PC-3 (cell line): ENCODE results near the gene BRF1. TPM values are rescaled to one million over a fixed set of nuclear protein-coding genes. Genes with fewer than 3 reads are reported as not detected.
"Not testable (repeated sequence)": the region's sequence is repeated elsewhere in the genome, so short reads cannot be mapped to it uniquely, and the experiment has no call there.

ENCODE experiments used
- ATAC-seq: fragments of 200-7000 bp; cut with Tn5 transposase; 2 replicates; pipeline ENCODE4 v1.9.1; 2020; ENCODE audit warnings: mild to moderate bottlenecking, moderate library complexity
- BruUV-seq: library from RNA; stranded (reverse); fragments of 400-500 nt; replicated peaks from 2 replicates; lab custom pipeline; 2021; lab: Mats Ljungman, UMichigan
- CTCF ChIA-PET: fragments of 300-600 bp; sonication (Branson Sonifier 250); formaldehyde crosslinking; loops from one replicate; lab custom pipeline; 2022; ENCODE audit warnings: antibody characterized with exemption; lab: Charles Lee
- POLR2A ChIA-PET: fragments of 300-600 bp; sonication (Branson Sonifier 250); formaldehyde crosslinking; loops from one replicate; lab custom pipeline; 2022; ENCODE audit warnings: antibody characterized with exemption; ENCODE audit not compliant: unreplicated experiment; lab: Charles Lee
- DNase-seq: peaks from one replicate; pipeline ENCODE4 v3.0.0-alpha.2; 2015
- H2AFZ ChIP-seq: fragments of 300-600 bp; sonication (generic); 2 replicates; pipeline ENCODE4 v1.6.0; 2016; ENCODE audit warnings: antibody characterized with exemption, low read length
- H3F3A ChIP-seq: fragments of 300-600 bp; sonication (generic); one replicate; pipeline ENCODE4 v1.6.0; 2017; ENCODE audit warnings: antibody characterized with exemption, low read length, control low read depth, mild to moderate bottlenecking; ENCODE audit not compliant: unreplicated experiment
- H3K27ac ChIP-seq: fragments of 300-600 bp; sonication (generic); 2 replicates; pipeline ENCODE4 v1.5.1; 2016; ENCODE audit warnings: mild to moderate bottlenecking, low read length
- H3K27me3 ChIP-seq: fragments of 300-600 bp; sonication (generic); 2 replicates; pipeline ENCODE4 v1.6.1; 2016; ENCODE audit warnings: low read length, mixed read lengths
- H3K36me3 ChIP-seq: fragments of 300-600 bp; sonication (generic); 2 replicates; pipeline ENCODE4 v1.6.1; 2016; ENCODE audit warnings: low read depth, mixed run types, low read length, mixed read lengths
- H3K4me1 ChIP-seq: fragments of 300-600 bp; sonication (generic); 2 replicates; pipeline ENCODE4 v1.5.1; 2016; ENCODE audit warnings: low read length; ENCODE audit not compliant: insufficient read depth
- H3K4me2 ChIP-seq: fragments of 300-600 bp; sonication (generic); 2 replicates; pipeline ENCODE4 v1.6.0; 2016; ENCODE audit warnings: low read length
- H3K4me3 ChIP-seq: fragments of 300-600 bp; sonication (generic); 2 replicates; pipeline ENCODE4 v1.5.1; 2016; ENCODE audit warnings: mild to moderate bottlenecking, low read length, mixed read lengths
- H3K79me2 ChIP-seq: fragments of 300-600 bp; sonication (generic); 2 replicates; pipeline ENCODE4 v1.6.1; 2017; ENCODE audit warnings: low read length, mixed read lengths
- H3K9ac ChIP-seq: fragments of 300-600 bp; sonication (generic); 2 replicates; pipeline ENCODE4 v1.6.0; 2016; ENCODE audit warnings: mild to moderate bottlenecking, low read length
- H3K9me2 ChIP-seq: fragments of 300-600 bp; sonication (generic); replicated peaks from 2 replicates; pipeline ENCODE4 v1.6.1; 2016; ENCODE audit warnings: mixed run types, low read length, mixed read lengths
- H3K9me3 ChIP-seq: fragments of 300-600 bp; sonication (generic); 2 replicates; pipeline ENCODE4 v1.6.1; 2016; ENCODE audit warnings: low read length, mixed read lengths
- H4K20me1 ChIP-seq: fragments of 300-600 bp; sonication (generic); 2 replicates; pipeline ENCODE4 v1.6.1; 2016; ENCODE audit warnings: low read length, mixed read lengths
- CTCF ChIP-seq: fragments of 300-600 bp; sonication (generic); conservative IDR thresholded peaks from 2 replicates; pipeline ENCODE4 v1.5.1; 2017; ENCODE audit warnings: antibody characterized with exemption, low read depth, mild to moderate bottlenecking, low read length
- EZH2 ChIP-seq: fragments of 300-600 bp; sonication (generic); IDR thresholded peaks from one replicate; pipeline ENCODE4 v1.6.1; 2017; ENCODE audit warnings: antibody characterized with exemption, mild to moderate bottlenecking, low read length; ENCODE audit not compliant: unreplicated experiment
- EZH2phosphoT487 ChIP-seq: fragments of 300-600 bp; sonication (generic); IDR thresholded peaks from 2 replicates; pipeline ENCODE4 v1.6.1; 2018; ENCODE audit warnings: mild to moderate bottlenecking, antibody characterized with exemption, low read length, borderline replicate concordance
- intact Hi-C: fragments of 100-400 bp; cut with micrococcal nuclease; formaldehyde crosslinking; loops from 2 replicates; pipeline ENCODE4 v1.9.0; 2023
- total RNA-seq: library from RNA; depleted of rRNA; stranded (reverse); fragments of >200 nt; gene quantifications from 2 replicates; pipeline ENCODE4 v1.2.3, GENCODE V29; 2014

The BRF1 gene
- total RNA-seq, 1 experiment from 2014 or later: 55.8 TPM

GRCh38 chr14:105280525-105280924 is 20.3 kb downstream of the BRF1 start:
- intact Hi-C loops: loop anchor here (2.0 kb wide), 1 partner anchor 78 kb away; no protein-coding TSS in a partner anchor
- Histone ChIP-seq H3K27me3 (no peaks in the 10 kb centered on the region), H3K27ac (no peak overlapping the region), H3K4me1 (no peaks in the 10 kb centered on the region), H3K9me3 (no peaks in the 10 kb centered on the region), H2AFZ (no peak overlapping the region), H3K4me3 (no peak overlapping the region), H3K9ac (no peak overlapping the region), H3K9me2 (no peaks in the 10 kb centered on the region), H3K79me2 (peaks cover 47% of the 10 kb centered on the region), H4K20me1 (peaks cover 3% of the 10 kb centered on the region; the same call in 1 of the 2 replicates), H3K36me3 (no peaks in the 10 kb centered on the region), H3F3A (no peaks in the 10 kb centered on the region), H3K4me2 (no peak overlapping the region)
- BruUV-seq: no TSS peak
- ChIA-PET POLR2A (no interaction called here), CTCF (no interaction called here)
- no peak for ATAC-seq
- no peak for TF ChIP-seq EZH2phosphoT487
- no peak for TF ChIP-seq CTCF
- no peak for DNase-seq

- TF ChIP-seq EZH2phosphoT487 (no peak), CTCF (no peak), EZH2 (no peak)
- intact Hi-C loops: loop anchor here (2.0 kb wide), 1 partner anchor 77 kb away; no protein-coding TSS in a partner anchor
- no peak overlapping the region for H3K27ac ChIP-seq
- no peak overlapping the region for H3K9ac ChIP-seq
- H3K79me2 ChIP-seq: peaks cover 51% of the 10 kb centered on the region
- no peak overlapping the region for H3K4me3 ChIP-seq
- ATAC-seq (no peak), DNase-seq (no peak)
- no peak overlapping the region for H3K4me2 ChIP-seq
- no peaks in the 10 kb centered on the region for H3K36me3 ChIP-seq
- H4K20me1 ChIP-seq: peaks cover 3% of the 10 kb centered on the region; the same call in 1 of the 2 replicates
- BruUV-seq: no TSS peak
- H3K9me3 ChIP-seq: no peaks in the 10 kb centered on the region
- H2AFZ ChIP-seq: no peak overlapping the region
- no peaks in the 10 kb centered on the region for H3F3A ChIP-seq
- CTCF ChIA-PET: no interaction called here
- H3K4me1 ChIP-seq: no peaks in the 10 kb centered on the region
- POLR2A ChIA-PET: no interaction called here
- H3K27me3 ChIP-seq: no peaks in the 10 kb centered on the region
- H3K9me2 ChIP-seq: no peaks in the 10 kb centered on the region
Observed at GRCh38 chr14:105279642-105280361, 21.0 kb downstream of the BRF1 start.

- H3K36me3 ChIP-seq, H3K9me3 ChIP-seq, H3K4me3 ChIP-seq, H3K27me3 ChIP-seq, intact Hi-C loops, CTCF ChIA-PET, H3F3A ChIP-seq, DNase-seq, ATAC-seq, POLR2A ChIA-PET, H3K27ac ChIP-seq, H2AFZ ChIP-seq, BruUV-seq, H3K9me2 ChIP-seq, H3K4me1 ChIP-seq, H4K20me1 ChIP-seq, H3K4me2 ChIP-seq, H3K9ac ChIP-seq: not testable (repeated sequence)
- peaks cover 34% of the 10 kb centered on the region for H3K79me2 ChIP-seq
Observed at GRCh38 chr14:105277448-105277847, 23.4 kb downstream of the BRF1 start.
